ENCODE measurements around the gene PML. TPM values are rescaled to one million over a fixed set of nuclear protein-coding genes. Genes with fewer than 3 reads are reported as not detected.

PML gene
- polyA plus RNA-seq, 3 donors: 13.1 to 40.7 (median 20.6) TPM

DNA sequence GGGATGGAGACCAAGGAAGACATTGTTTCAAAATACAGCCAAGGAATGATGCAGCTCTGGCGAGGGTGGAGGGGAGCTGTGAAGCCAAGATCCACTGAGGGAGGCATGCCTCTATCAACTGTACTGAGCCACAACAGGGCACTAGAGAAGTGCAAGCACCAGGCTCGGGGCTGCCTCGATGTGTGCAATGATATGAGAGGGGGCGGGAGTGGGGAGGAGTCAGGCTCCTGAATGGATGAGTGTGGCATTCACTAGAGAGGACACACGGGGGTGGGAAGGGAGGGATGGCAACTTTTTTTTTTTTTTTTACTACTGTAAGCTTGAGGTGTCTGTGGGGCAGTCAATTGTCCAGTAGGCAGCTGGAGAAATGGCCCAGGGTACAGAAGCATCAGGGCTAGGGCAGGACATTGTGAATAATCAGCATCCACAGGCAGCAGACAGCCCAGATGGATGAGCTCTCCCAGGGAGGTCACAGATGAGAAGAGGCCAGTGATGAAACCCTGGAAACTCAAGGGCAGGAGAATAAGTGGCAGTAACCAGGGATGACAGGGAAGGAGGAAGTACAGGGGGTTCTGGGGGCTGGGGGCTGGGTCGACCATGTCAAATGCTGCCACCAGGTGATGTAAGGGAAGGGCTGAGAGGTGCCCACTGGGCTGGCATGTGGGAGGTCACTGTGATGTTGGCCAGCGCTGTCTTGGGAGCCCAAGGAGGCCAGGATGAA is 8.3 kb upstream of the PML start:
- Mint-ChIP-seq H3K4me1 (peaks cover 31% of the 10 kb centered on the region), H3K9me3 (no peaks in the 10 kb centered on the region), H3K27me3 (ENCODE audit: low read depth in 3 of 3) (peaks cover 0 to 2% (median 0%) of the 10 kb centered on the region in 3 donors), H3K4me3 (no peak overlapping the region), H3K36me3 (peaks cover 15 to 30% of the 10 kb centered on the region in 2 donors), H3K27ac (peak overlapping the region in 2 of 7 donors; percentile 18 to 59)
- no peak for DNase-seq
- Histone ChIP-seq H4K20me1 (ENCODE audit: insufficient read depth, low read length) (no peaks in the 10 kb centered on the region), H3K4me1 (ENCODE audit: control insufficient read depth in 1 of 2, insufficient read depth in 2 of 2, low read length in 2 of 2) (peaks cover 33 to 39% of the 10 kb centered on the region in 2 donors), H3K79me2 (ENCODE audit: insufficient read depth, low read length) (peaks cover 5% of the 10 kb centered on the region), H3K9me3 (replicated peaks in 1 of 2; ENCODE audit: control insufficient read depth in 1 of 2, insufficient read depth in 1 of 2, low read length in 2 of 2) (no peaks in the 10 kb centered on the region), H3K27ac (ENCODE audit: low read depth in 1 of 2, low read length in 2 of 2) (no peak overlapping the region), H3K36me3 (replicated peaks in 1 of 2; ENCODE audit: control insufficient read depth in 1 of 2, insufficient read depth in 2 of 2, low read length in 2 of 2) (peaks cover 0 to 9% of the 10 kb centered on the region in 2 donors), H3K9ac (ENCODE audit: insufficient read depth, low read length, poor library complexity, severe bottlenecking) (no peak overlapping the region), H3K4me3 (replicated peaks in 1 of 3; ENCODE audit: low read depth in 2 of 3, low read length in 3 of 3) (no peak overlapping the region), H3K27me3 (ENCODE audit: control insufficient read depth in 2 of 2, insufficient read depth in 2 of 2, low read length in 2 of 2) (no peaks in the 10 kb centered on the region), H2AFZ (ENCODE audit: insufficient read depth, low read depth, low read length, poor library complexity, severe bottlenecking) (no peak overlapping the region), H3K4me2 (replicated peaks; ENCODE audit: extremely low read depth, low read length, poor library complexity, severe bottlenecking) (no peak overlapping the region)
- WGBS (ENCODE audit: insufficient coverage): 56% methylated on average over 7 of the region's 7 CpGs
- intact Hi-C loops (cut with micrococcal nuclease): no loop called here
- TF ChIP-seq, protein P1, sequence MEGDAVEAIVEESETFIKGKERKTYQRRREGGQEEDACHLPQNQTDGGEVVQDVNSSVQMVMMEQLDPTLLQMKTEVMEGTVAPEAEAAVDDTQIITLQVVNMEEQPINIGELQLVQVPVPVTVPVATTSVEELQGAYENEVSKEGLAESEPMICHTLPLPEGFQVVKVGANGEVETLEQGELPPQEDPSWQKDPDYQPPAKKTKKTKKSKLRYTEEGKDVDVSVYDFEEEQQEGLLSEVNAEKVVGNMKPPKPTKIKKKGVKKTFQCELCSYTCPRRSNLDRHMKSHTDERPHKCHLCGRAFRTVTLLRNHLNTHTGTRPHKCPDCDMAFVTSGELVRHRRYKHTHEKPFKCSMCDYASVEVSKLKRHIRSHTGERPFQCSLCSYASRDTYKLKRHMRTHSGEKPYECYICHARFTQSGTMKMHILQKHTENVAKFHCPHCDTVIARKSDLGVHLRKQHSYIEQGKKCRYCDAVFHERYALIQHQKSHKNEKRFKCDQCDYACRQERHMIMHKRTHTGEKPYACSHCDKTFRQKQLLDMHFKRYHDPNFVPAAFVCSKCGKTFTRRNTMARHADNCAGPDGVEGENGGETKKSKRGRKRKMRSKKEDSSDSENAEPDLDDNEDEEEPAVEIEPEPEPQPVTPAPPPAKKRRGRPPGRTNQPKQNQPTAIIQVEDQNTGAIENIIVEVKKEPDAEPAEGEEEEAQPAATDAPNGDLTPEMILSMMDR (IDR thresholded peaks at IDR 0.05): no peak

DNA sequence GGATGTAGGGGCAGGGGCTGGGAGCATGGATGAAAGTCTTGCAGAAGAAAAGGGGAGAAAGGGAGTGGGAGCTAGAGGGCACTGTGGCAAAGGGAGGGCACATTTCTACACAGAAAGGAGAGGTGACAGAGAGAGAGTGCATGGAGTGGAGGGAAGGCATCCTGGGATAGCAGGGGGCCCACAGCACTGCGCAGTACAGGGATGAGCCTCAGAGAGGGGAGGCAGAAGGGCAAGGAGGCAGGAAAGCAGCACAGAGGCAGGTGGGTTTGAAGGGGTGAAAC is 7.8 kb upstream of the PML start:
- peaks cover 15 to 30% of the 10 kb centered on the region in 2 donors for H3K36me3 Mint-ChIP-seq
- Histone ChIP-seq H3K4me2 (replicated peaks; ENCODE audit: extremely low read depth, low read length, poor library complexity, severe bottlenecking) (no peak overlapping the region), H3K36me3 (replicated peaks in 1 of 2; ENCODE audit: control insufficient read depth in 1 of 2, insufficient read depth in 2 of 2, low read length in 2 of 2) (peaks cover 0 to 9% of the 10 kb centered on the region in 2 donors), H4K20me1 (ENCODE audit: insufficient read depth, low read length) (no peaks in the 10 kb centered on the region), H3K79me2 (ENCODE audit: insufficient read depth, low read length) (peaks cover 8% of the 10 kb centered on the region), H3K9me3 (replicated peaks in 1 of 2; ENCODE audit: control insufficient read depth in 1 of 2, insufficient read depth in 1 of 2, low read length in 2 of 2) (no peaks in the 10 kb centered on the region), H3K27me3 (ENCODE audit: control insufficient read depth in 2 of 2, insufficient read depth in 2 of 2, low read length in 2 of 2) (no peaks in the 10 kb centered on the region), H3K27ac (ENCODE audit: low read depth in 1 of 2, low read length in 2 of 2) (no peak overlapping the region), H3K4me3 (replicated peaks in 1 of 3; ENCODE audit: low read depth in 2 of 3, low read length in 3 of 3) (no peak overlapping the region), H2AFZ (ENCODE audit: insufficient read depth, low read depth, low read length, poor library complexity, severe bottlenecking) (no peak overlapping the region), H3K4me1 (ENCODE audit: control insufficient read depth in 1 of 2, insufficient read depth in 2 of 2, low read length in 2 of 2) (peaks cover 34 to 40% of the 10 kb centered on the region in 2 donors), H3K9ac (ENCODE audit: insufficient read depth, low read length, poor library complexity, severe bottlenecking) (no peak overlapping the region)
- H3K27ac Mint-ChIP-seq: peak overlapping the region in 2 of 7 donors; percentile 18 to 65
- DNase-seq: no peak
- WGBS (ENCODE audit: insufficient coverage): 87% methylated on average over 1 of the region's 1 CpG
- no peaks in the 10 kb centered on the region for H3K9me3 Mint-ChIP-seq
- peaks cover 31% of the 10 kb centered on the region for H3K4me1 Mint-ChIP-seq
- H3K4me3 Mint-ChIP-seq: no peak overlapping the region
- TF ChIP-seq, protein P1 (IDR thresholded peaks at IDR 0.05): no peak
- intact Hi-C loops (cut with micrococcal nuclease): no loop called here
- peaks cover 0 to 2% (median 0%) of the 10 kb centered on the region in 3 donors for H3K27me3 Mint-ChIP-seq (ENCODE audit: low read depth in 3 of 3)
